ENCODE results near the gene PHF2. TPM values are rescaled to one million over a fixed set of nuclear protein-coding genes. Genes with fewer than 3 reads are reported as not detected.

Gene PHF2
- total RNA-seq, 2 donors from 2014 or later: 23.3 to 27.6 TPM

DNA sequence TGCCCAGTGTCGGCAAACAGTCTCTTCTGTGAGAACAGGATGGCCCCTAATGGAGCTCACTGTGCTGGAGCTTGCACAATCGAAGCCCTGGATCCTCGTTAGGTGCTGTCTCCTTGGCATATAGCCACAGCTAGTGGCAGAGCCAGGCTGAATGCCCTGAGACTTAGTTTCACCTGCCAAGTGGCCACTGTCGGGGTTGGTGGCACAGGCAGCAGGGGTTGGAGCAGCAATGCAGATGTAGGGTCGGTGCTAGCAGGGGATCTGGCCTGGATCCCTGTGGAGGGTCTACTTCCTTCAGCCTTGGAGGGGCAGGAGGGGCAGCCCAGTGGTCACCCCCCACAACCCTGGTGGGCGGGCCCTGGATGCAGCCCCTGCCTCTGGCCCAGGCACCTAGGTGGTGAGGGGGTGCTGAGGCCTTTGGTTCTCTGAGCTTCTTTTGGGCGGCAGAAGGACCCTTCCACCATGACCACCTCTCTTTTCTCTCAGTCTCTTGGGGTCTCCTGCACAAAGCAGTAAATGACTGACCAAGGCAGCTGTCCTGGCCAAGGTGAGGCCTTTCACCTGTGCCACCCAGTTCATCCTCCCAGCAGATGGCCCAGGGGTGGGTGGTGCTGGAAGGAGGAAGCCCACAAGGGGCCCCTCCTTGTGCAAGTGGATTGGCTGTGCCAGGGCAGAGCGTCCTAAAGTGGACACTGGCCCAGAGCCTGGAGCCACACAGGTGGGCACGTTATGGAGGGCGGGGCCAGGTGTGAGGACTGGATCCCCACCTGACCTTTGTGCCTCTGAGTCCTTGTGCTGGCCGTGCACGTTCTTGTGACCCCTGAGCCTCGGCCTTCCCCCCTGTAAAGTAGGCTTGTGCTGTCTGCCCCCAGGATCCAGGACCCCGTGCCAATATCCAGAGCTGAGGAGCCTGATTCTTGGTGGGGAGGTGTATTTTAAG, 44.8 kb downstream of the PHF2 start:
- no peaks in the 10 kb centered on the region for H3K27me3 Mint-ChIP-seq (ENCODE audit: low read depth)
- DNase-seq (no peak), ATAC-seq (replicated peaks in 1 of 2) (no peak)
- peaks cover 0 to under 1% of the 10 kb centered on the region in 2 donors for H3K36me3 Mint-ChIP-seq (ENCODE audit: insufficient read depth in 2 of 2)
- H3K9me3 Mint-ChIP-seq: peaks cover 0 to under 1% of the 10 kb centered on the region in 2 donors
- H3K4me1 Mint-ChIP-seq (ENCODE audit: low read depth): no peaks in the 10 kb centered on the region
- H3K4me3 Mint-ChIP-seq: no peak overlapping the region
- no peak overlapping the region for H3K27ac Mint-ChIP-seq

DNA sequence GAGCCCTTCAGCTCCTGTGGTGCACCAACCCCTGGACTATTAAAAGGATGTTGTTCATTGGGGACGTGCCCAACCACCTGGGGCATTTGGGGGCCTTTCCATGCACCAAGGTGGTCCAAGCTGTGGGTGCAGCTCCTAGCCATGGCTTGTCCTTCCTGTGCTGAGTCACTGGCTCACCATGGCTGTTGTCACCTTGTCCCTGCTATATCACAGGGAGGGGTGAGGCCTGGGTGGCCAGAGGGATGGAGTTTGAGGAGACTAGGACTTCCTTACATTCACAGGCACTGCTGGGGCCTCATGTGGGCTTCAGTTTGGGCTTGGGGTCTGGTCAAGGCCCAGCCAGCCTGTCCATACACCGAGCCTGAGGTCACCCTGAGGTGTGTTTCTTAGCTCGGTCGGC, 45.5 kb downstream of the PHF2 start:
- Mint-ChIP-seq H3K27ac (no peak overlapping the region), H3K4me3 (no peak overlapping the region), H3K27me3 (ENCODE audit: low read depth) (no peaks in the 10 kb centered on the region), H3K4me1 (ENCODE audit: low read depth) (no peaks in the 10 kb centered on the region), H3K9me3 (peaks cover 0 to 2% of the 10 kb centered on the region in 2 donors), H3K36me3 (ENCODE audit: insufficient read depth in 2 of 2) (peaks cover 0 to 3% of the 10 kb centered on the region in 2 donors)
- ATAC-seq (replicated peaks in 1 of 2) (no peak), DNase-seq (no peak)

DNA sequence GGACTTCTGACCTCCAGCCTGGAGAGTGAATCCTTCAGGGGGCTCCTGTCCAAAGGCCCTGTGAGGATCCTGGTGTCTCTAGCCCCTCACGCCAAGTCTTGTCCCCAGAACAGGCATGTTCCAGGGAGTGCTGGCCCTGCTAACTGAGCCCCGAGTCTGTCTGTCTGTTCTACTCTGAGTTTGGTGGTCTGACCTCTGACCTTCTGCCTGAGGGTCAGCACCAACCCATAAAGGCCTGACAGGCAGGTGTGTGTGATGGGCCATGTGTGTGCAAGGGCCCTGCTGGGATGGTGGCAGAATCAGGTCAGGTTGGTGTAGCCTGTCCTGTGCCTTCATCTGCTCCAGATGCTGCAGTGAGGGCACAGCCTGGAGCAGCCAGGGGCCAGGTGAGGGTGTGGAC, 46.3 kb downstream of the PHF2 start:
- no peak overlapping the region for H3K27ac Mint-ChIP-seq
- peaks cover 0 to 3% of the 10 kb centered on the region in 2 donors for H3K9me3 Mint-ChIP-seq
- no peak overlapping the region for H3K4me3 Mint-ChIP-seq
- ATAC-seq (replicated peaks in 1 of 2) (no peak), DNase-seq (no peak)
- no peaks in the 10 kb centered on the region for H3K4me1 Mint-ChIP-seq (ENCODE audit: low read depth)
- peaks cover 0 to 6% of the 10 kb centered on the region in 2 donors for H3K36me3 Mint-ChIP-seq (ENCODE audit: insufficient read depth in 2 of 2)
- H3K27me3 Mint-ChIP-seq (ENCODE audit: low read depth): no peaks in the 10 kb centered on the region

DNA sequence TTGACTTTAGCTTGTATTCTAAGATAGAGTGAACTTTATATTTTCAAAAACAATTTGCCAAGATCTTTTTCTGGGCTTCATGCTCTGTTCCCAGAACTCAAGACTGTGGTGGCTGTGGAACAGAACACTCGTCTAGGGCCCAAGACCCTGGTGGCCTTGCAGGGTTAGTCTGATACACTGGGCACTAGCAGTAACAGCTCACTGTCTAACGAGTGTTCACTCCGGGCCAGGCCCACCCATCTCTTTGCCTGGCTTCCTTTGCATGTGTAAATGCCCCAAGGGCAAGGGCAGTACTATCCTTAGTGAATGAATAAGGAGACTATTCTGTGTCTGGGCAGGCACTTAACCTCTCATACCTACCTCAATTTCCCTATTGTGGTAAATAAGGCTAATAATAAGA, 47.4 kb downstream of the PHF2 start:
- DNase-seq (no peak), ATAC-seq (replicated peaks in 1 of 2) (no peak)
- Mint-ChIP-seq H3K4me3 (no peak overlapping the region), H3K36me3 (ENCODE audit: insufficient read depth in 2 of 2) (peaks cover 2 to 14% of the 10 kb centered on the region in 2 donors), H3K27ac (no peak overlapping the region), H3K27me3 (ENCODE audit: low read depth) (no peaks in the 10 kb centered on the region), H3K9me3 (peaks cover 0 to 10% of the 10 kb centered on the region in 2 donors), H3K4me1 (ENCODE audit: low read depth) (no peaks in the 10 kb centered on the region)

DNA sequence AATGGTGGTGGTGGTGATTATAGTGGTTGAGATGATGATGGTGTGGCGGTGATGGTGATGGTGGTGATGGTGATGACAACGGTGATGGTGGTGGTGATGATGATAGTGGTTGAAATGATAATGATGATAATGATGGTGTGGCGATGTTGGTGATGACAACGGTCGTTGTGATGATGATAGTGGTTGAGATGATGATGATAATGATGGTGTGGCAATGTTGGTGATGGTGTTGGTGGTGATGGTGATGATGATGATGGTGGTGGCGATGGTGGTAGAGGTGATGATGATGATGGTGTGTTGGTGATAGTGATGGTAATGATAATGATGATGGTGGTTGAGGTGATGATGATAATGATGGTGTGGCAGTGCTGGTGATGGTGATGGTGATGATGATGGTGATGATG, 48.0 kb downstream of the PHF2 start:
- Mint-ChIP-seq H3K4me1 (ENCODE audit: low read depth) (no peaks in the 10 kb centered on the region), H3K4me3 (no peak overlapping the region)
- no peak for DNase-seq

DNA sequence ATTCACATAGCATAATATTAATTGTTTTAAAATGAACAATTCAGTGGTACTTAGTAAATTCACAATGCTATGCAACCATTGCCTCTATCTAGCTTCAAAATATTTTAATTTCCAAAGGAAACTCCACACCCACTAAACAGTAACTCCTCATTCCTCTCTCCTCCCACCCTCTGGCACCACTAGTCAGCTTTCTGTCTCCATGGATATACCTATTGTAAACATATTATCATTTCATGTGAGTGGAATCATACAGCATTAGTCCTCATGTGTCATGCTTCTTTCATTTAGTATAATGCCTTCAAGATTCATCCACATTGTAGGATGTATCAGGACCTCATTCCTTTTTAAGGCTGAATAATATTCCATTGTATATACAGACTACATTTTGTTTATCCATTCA, 48.6 kb downstream of the PHF2 start:
- H3K4me3 Mint-ChIP-seq: no peak overlapping the region
- no peak for ATAC-seq (replicated peaks in 1 of 2)
- H3K27ac Mint-ChIP-seq: no peak overlapping the region
- H3K36me3 Mint-ChIP-seq (ENCODE audit: insufficient read depth in 2 of 2): peaks cover 2 to 14% of the 10 kb centered on the region in 2 donors
- no peaks in the 10 kb centered on the region for H3K4me1 Mint-ChIP-seq (ENCODE audit: low read depth)
- peaks cover 0 to 10% of the 10 kb centered on the region in 2 donors for H3K9me3 Mint-ChIP-seq
- DNase-seq: no peak
- H3K27me3 Mint-ChIP-seq (ENCODE audit: low read depth): no peaks in the 10 kb centered on the region

More for the DNA sequence above, 48.0 kb downstream of the PHF2 start:
- H3K36me3 Mint-ChIP-seq (ENCODE audit: insufficient read depth in 2 of 2): peaks cover 2 to 14% of the 10 kb centered on the region in 2 donors
- no peaks in the 10 kb centered on the region for H3K27me3 Mint-ChIP-seq (ENCODE audit: low read depth)
- peaks cover 0 to 10% of the 10 kb centered on the region in 2 donors for H3K9me3 Mint-ChIP-seq
- peak in 1 of 2 donors; percentile 27 for ATAC-seq (replicated peaks in 1 of 2)
- no peak overlapping the region for H3K27ac Mint-ChIP-seq

DNA sequence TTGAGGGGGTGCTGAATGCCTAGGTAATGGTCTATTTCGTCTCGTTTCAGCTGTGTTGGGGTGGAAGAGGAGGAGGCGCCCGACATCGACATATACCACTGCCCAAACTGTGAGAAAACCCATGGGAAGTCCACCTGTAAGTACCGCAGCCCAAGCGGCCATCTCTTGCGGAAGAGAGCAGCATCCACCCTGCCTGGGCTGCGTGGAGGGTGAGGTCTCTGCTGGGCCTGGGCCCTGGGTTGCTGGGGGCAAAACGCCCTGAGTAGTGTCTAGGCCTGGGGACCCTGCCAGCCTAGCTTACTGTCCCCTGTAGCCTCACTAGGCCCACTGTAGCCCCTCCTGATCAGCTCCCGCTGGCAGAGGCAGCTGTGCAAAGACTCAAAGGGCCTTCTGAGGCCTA, 53.5 kb downstream of the PHF2 start:
- peaks cover 2 to 14% of the 10 kb centered on the region in 2 donors for H3K36me3 Mint-ChIP-seq (ENCODE audit: insufficient read depth in 2 of 2)
- H3K27ac Mint-ChIP-seq: no peak overlapping the region
- H3K4me1 Mint-ChIP-seq (ENCODE audit: low read depth): no peaks in the 10 kb centered on the region

DNA sequence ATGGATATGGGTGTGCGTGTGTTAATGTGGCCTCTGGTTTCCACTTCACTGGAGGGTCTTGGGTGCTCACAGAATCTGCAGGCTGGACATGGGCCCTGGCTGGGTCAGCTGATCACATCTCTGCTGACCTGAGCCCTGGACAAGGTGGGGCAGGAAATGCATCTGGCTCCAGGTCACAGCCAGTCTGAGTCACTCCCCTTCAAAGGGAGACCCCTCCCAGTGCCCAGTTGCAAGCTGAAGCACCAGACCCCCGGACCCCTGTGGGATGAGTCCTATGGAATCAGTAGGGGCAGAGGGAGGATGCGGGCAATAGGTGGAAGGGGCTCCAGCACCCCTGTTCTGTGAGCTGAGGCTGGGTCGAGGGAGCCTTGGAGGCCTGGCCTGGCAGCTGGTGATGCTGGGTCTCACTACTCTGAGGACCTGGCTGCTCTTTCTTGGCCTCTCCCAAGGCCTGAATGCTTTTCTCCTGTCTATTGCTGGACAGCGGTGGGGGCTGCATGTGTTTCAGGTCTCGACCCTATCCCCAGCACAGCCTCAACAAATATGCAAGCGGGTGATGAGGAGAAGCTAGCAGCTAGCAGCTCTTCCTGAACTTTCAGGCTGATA, 54.5 kb downstream of the PHF2 start:
- H3K27ac Mint-ChIP-seq: no peak overlapping the region
- H3K27me3 Mint-ChIP-seq (ENCODE audit: low read depth): no peaks in the 10 kb centered on the region
- H3K36me3 Mint-ChIP-seq (ENCODE audit: insufficient read depth in 2 of 2): peaks cover 5 to 17% of the 10 kb centered on the region in 2 donors

More for the DNA sequence above, 53.5 kb downstream of the PHF2 start:
- Mint-ChIP-seq H3K27me3 (ENCODE audit: low read depth) (no peaks in the 10 kb centered on the region), H3K4me3 (no peak overlapping the region), H3K9me3 (peaks cover 0 to 10% of the 10 kb centered on the region in 2 donors)
- no peak for ATAC-seq (replicated peaks in 1 of 2)
- no peak for DNase-seq

DNA sequence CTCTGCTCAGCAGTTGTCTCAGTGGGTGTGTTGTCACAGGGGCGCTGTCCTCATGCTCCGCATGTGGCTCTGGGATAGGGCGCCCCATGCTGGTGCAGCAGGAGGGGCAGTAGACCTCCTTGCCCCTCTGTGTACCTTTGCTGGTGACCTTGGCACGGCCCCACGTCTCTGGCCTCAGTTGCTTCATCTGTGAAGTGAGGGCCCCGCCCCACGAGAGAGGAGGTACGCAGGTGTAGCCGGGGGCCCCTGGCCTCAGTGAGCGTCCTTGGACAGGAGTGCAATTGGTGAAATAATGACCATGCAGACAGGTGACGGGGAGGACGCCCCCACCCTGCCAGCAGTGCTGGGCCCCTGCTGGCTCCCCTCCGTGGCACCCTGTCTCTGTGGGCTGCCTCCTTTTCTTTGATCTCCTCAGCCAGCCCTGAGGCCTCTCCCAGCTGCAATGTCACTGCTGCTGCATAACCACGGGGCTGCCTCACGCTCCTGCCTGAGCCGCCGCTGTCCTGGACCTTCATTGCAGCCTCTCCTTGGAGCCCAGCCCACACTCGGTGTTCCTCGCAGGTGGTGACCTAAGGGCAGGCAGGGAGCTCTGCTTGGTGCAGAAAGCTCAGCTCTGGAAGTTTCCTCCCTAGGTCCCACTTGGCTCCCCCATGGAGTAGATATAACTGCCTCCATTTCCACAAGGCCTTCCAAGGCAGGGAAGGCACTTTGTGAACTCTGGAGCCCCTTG, 57.3 kb downstream of the PHF2 start:
- peaks cover 1 to 6% of the 10 kb centered on the region in 2 donors for H3K9me3 Mint-ChIP-seq
- no peaks in the 10 kb centered on the region for H3K27me3 Mint-ChIP-seq (ENCODE audit: low read depth)
- no peak overlapping the region for H3K27ac Mint-ChIP-seq
- DNase-seq: no peak
- H3K36me3 Mint-ChIP-seq (ENCODE audit: insufficient read depth in 2 of 2): peaks cover 15 to 24% of the 10 kb centered on the region in 2 donors
- no peaks in the 10 kb centered on the region for H3K4me1 Mint-ChIP-seq (ENCODE audit: low read depth)
- no peak overlapping the region for H3K4me3 Mint-ChIP-seq
- no peak for ATAC-seq (replicated peaks in 1 of 2)

More for the DNA sequence above, 54.5 kb downstream of the PHF2 start:
- H3K9me3 Mint-ChIP-seq: peaks cover 3 to 10% of the 10 kb centered on the region in 2 donors
- no peak for DNase-seq
- no peak overlapping the region for H3K4me3 Mint-ChIP-seq
- no peaks in the 10 kb centered on the region for H3K4me1 Mint-ChIP-seq (ENCODE audit: low read depth)
- no peak for ATAC-seq (replicated peaks in 1 of 2)

DNA sequence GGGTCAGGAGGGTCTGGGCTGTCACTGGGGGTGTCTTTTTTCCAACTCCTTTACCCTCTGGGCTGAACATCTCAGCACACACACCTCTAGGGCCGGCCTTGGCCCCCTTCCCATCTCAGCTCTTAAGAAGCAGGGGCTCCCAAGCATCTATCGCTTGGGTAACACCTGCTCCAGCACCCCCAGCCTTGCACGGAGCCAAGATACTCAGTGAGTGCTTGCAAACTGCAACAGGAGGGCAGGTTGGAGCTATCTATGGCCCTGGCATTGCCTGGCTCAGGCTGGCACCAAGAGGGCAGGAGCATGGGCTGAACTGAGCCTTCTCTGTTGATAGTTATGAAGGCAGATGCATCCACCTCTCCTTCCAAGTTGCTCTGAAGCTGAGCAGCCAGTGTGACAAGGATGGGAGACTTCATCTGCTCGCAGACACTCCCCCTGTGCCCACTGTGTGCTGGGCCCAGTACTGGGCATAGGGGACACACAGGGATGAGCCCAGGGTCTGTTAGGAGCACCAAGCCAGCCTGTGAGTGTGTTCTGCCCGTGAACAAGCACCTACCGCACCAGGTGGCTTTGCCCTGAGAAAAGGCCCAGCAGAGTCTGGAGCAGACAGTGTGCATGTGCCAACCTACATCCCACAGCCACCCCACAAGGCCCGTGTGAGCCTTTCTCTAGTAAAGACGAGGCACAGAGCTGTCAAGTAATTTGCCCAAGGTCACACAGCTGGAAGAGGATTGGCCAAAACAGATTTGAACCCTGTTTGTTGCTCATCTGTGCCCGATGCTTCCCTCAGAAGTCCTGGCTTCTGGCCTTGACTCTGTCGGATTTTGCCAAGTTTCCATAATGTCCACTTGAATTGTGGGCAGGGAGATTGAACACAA, 58.2 kb downstream of the PHF2 start:
- Mint-ChIP-seq H3K27ac (no peak overlapping the region), H3K36me3 (ENCODE audit: insufficient read depth in 2 of 2) (peaks cover 15 to 23% of the 10 kb centered on the region in 2 donors), H3K4me1 (ENCODE audit: low read depth) (no peaks in the 10 kb centered on the region), H3K27me3 (ENCODE audit: low read depth) (no peaks in the 10 kb centered on the region), H3K4me3 (no peak overlapping the region), H3K9me3 (peaks cover 0 to 6% of the 10 kb centered on the region in 2 donors)
- ATAC-seq (replicated peaks in 1 of 2) (no peak), DNase-seq (no peak)

DNA sequence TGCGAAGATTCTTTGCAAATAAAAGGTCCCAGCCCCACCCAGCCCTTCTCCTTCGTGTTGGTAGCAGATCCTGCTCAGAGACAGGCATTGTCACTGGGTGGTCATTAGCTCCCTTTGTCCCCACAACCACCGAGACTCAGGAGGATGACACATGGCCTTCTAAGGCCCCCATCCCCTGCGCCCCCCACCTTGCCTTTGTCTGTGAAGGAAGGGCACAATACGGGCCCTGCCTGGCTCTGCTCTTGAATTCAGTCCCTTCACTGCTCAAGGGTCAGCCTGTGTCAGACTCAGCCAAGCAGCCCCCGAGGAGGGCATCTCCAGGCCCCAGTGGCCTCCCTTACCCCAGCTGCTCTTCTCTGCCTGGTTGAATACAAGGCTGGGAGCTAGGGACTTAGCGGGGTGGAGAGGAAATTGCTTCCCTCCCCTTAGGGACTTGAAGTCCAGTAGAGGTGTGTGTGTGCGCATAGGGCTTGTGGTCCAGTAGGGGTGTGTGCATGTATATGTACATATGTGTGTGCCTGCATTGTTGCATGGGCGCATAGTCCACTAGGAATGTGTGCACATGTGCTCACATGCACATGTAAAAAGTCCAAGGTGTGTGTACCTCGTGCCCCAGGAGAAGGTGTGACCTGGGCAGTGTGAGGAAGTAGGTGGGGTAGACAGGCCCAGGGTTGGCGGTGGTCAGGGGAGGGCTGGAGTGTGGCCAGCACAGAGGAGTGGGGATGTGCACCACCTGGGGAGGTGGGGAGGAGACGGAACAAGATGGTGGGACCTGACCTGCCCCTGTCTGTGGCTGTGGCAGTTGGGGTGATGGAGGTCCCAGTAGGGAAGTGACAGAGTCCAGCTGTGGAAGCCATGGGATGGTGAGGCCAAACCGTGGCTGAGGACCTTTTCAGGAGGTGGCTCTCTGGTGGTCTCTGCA, 59.1 kb downstream of the PHF2 start:
- no peak for ATAC-seq (replicated peaks in 1 of 2)
- Mint-ChIP-seq H3K27me3 (ENCODE audit: low read depth) (no peaks in the 10 kb centered on the region), H3K27ac (no peak overlapping the region), H3K4me3 (no peak overlapping the region), H3K36me3 (ENCODE audit: insufficient read depth in 2 of 2) (peaks cover 15 to 23% of the 10 kb centered on the region in 2 donors), H3K4me1 (ENCODE audit: low read depth) (no peaks in the 10 kb centered on the region), H3K9me3 (peaks cover 0 to 6% of the 10 kb centered on the region in 2 donors)
- DNase-seq: no peak
